Activated CD8-positive, alpha-beta T cell treated with anti-CD3 and anti-CD28 coated beads for 36 hours (primary cell): Measurements from ENCODE around the gene ATG4D. TPM values are rescaled to one million over a fixed set of nuclear protein-coding genes. Genes with fewer than 3 reads are reported as not detected.
"Not testable (repeated sequence)": the region's sequence is repeated elsewhere in the genome, so short reads cannot be mapped to it uniquely, and the experiment has no call there.

Experiments
- ATAC-seq: fragments of 200-7000 bp; cut with Tn5 transposase; one replicate; pipeline ENCODE4 v1.10.0; 2021; ENCODE audit warnings: mild to moderate bottlenecking, moderate library complexity
- CTCF ChIA-PET: fragments of 350-600 bp; sonication (Branson Sonifier 250); formaldehyde crosslinking; loops from one replicate; lab custom pipeline; 2021; ENCODE audit warnings: antibody characterized with exemption; lab: Charles Lee
- POLR2A ChIA-PET: fragments of 350-600 bp; sonication (Branson Sonifier 250); formaldehyde crosslinking; loops from one replicate; lab custom pipeline; 2021; ENCODE audit warnings: antibody characterized with exemption; lab: Charles Lee
- DNase-seq: peaks from one replicate; pipeline ENCODE4 v3.0.0-alpha.2; 2020
- H3K27ac Mint-ChIP-seq: one replicate; pipeline ENCODE4 v1.8.0; 2021; ENCODE audit warnings: mild to moderate bottlenecking, mixed read lengths
- H3K27me3 Mint-ChIP-seq: one replicate; pipeline ENCODE4 v1.8.0; 2021; ENCODE audit warnings: mixed read lengths
- H3K36me3 Mint-ChIP-seq: one replicate; pipeline ENCODE4 v1.8.0; 2021; ENCODE audit warnings: low read depth, mixed read lengths
- H3K4me1 Mint-ChIP-seq: one replicate; pipeline ENCODE4 v1.8.0; 2021; ENCODE audit warnings: low read depth, mixed read lengths
- H3K4me3 Mint-ChIP-seq: one replicate; pipeline ENCODE4 v1.8.0; 2021; ENCODE audit warnings: mild to moderate bottlenecking, moderate library complexity, mixed read lengths
- H3K9me3 Mint-ChIP-seq: one replicate; pipeline ENCODE4 v1.8.0; 2021; ENCODE audit warnings: mixed read lengths
- CTCF ChIP-seq: fragments of 200-600 bp; IDR thresholded peaks from one replicate; pipeline ENCODE4 v1.8.0; 2022; ENCODE audit warnings: antibody characterized with exemption, mild to moderate bottlenecking
- intact Hi-C: fragments of 100-400 bp; cut with micrococcal nuclease; formaldehyde crosslinking; loops from one replicate; pipeline ENCODE4 v1.10.0; 2022
- total RNA-seq, 2 experiments: library from RNA; stranded (reverse); gene quantifications; one replicate each; pipeline ENCODE4 v1.2.3, GENCODE V29; 2021

Gene ATG4D
- total RNA-seq, 2 experiments from 2014 or later = 21.7 to 22.5 TPM

GRCh38 chr19:10567656-10568055 lies 24.0 kb downstream of the ATG4D start:
- H3K36me3 Mint-ChIP-seq = peaks cover 28% of the 10 kb centered on the region
- no peaks in the 10 kb centered on the region for H3K27me3 Mint-ChIP-seq
- CTCF ChIA-PET = interaction anchor here (0.8 to 9.2 kb wide), 8 partner anchors 11 to 149 kb away, joined by 3 to 71 read pairs (median 6); partner anchors contain the start of gene QTRT1
- TF ChIP-seq CTCF = no peak
- H3K9me3 Mint-ChIP-seq = no peaks in the 10 kb centered on the region
- DNase-seq (peak; percentile 45), ATAC-seq (no peak)
- peaks cover 32% of the 10 kb centered on the region for H3K4me1 Mint-ChIP-seq
- peak overlapping the region; percentile 92 for H3K27ac Mint-ChIP-seq
- peak overlapping the region; percentile 86 for H3K4me3 Mint-ChIP-seq
- intact Hi-C loops = loop anchor here (5.0 kb wide), 1 partner anchor 60 kb away; no protein-coding TSS in a partner anchor
- POLR2A ChIA-PET = interaction anchor here (0.8 to 10.6 kb wide), 16 partner anchors 9 to 134 kb away, joined by 3 to 104 read pairs (median 5); partner anchors contain the start of genes KEAP1, QTRT1 and S1PR5

GRCh38 chr19:10568062-10568825 lies 24.5 kb downstream of the ATG4D start:
- Mint-ChIP-seq H3K27me3 (no peaks in the 10 kb centered on the region), H3K27ac (peak overlapping the region; percentile 92), H3K9me3 (no peaks in the 10 kb centered on the region), H3K4me1 (peaks cover 31% of the 10 kb centered on the region), H3K4me3 (peak overlapping the region; percentile 86), H3K36me3 (peaks cover 26% of the 10 kb centered on the region)
- TF ChIP-seq CTCF = no peak
- intact Hi-C loops = loop anchor here (5.0 kb wide), 1 partner anchor 61 kb away; no protein-coding TSS in a partner anchor
- ChIA-PET CTCF (interaction anchor here (1.0 to 9.2 kb wide), 8 partner anchors 12 to 134 kb away, joined by 3 to 71 read pairs (median 16); partner anchors contain the start of gene QTRT1), POLR2A (interaction anchor here (0.9 to 10.6 kb wide), 15 partner anchors 9 to 134 kb away, joined by 3 to 104 read pairs (median 6); partner anchors contain the start of genes KEAP1 and QTRT1)
- ATAC-seq (peak; percentile 19), DNase-seq (peak; percentile 81)

- Mint-ChIP-seq H3K27ac (peak within 1 kb of the TSS; percentile 97), H3K4me1 (peaks cover 31% of the 10 kb centered on the region), H3K27me3 (no peaks in the 10 kb centered on the region), H3K9me3 (no peaks in the 10 kb centered on the region), H3K36me3 (peaks cover 26% of the 10 kb centered on the region), H3K4me3 (peak within 1 kb of the TSS; percentile 86)
- peak; percentile 100 for DNase-seq
- ChIA-PET POLR2A (interaction anchor here (0.9 to 10.6 kb wide), 10 partner anchors 12 to 164 kb away, joined by 3 to 104 read pairs (median 3); partner anchors contain the start of genes KEAP1 and S1PR5), CTCF (interaction anchor here (0.6 to 9.2 kb wide), 12 partner anchors 12 to 152 kb away, joined by 3 to 71 read pairs (median 6); no protein-coding TSS in a partner anchor)
- intact Hi-C loops = loop anchor here (5.0 kb wide), 1 partner anchor 62 kb away; no protein-coding TSS in a partner anchor
- ATAC-seq = peak; percentile 67
- TF ChIP-seq CTCF = no peak
Measured at GRCh38 chr19:10568826-10569651, 25.3 kb downstream of the ATG4D start, which contains the start of gene CDKN2D. Gene CDKN2D, minus strand, starts transcription at chr19:10568979. Its CDS starts 326 bp downstream, at chr19:10568653.

GRCh38 chr19:10573793-10574192 lies 30.1 kb downstream of the ATG4D start:
- H3K4me1 Mint-ChIP-seq = peaks cover 11% of the 10 kb centered on the region
- ATAC-seq, H3K4me3 Mint-ChIP-seq, DNase-seq, intact Hi-C loops, POLR2A ChIA-PET, H3K36me3 Mint-ChIP-seq, H3K9me3 Mint-ChIP-seq, H3K27ac Mint-ChIP-seq, H3K27me3 Mint-ChIP-seq: not testable (repeated sequence)
- CTCF ChIA-PET = interaction anchor here (1.3 to 9.2 kb wide), 5 partner anchors 32 to 127 kb away, joined by 3 to 71 read pairs (median 24); partner anchors contain the start of gene QTRT1

- ChIA-PET CTCF (interaction anchor here (0.6 to 9.2 kb wide), 4 partner anchors 20 to 126 kb away, joined by 3 to 71 read pairs (median 14); partner anchors contain the start of gene QTRT1), POLR2A (no interaction called here)
- H3K27ac Mint-ChIP-seq = no peak overlapping the region
- intact Hi-C loops = no loop called here
- no peak overlapping the region for H3K4me3 Mint-ChIP-seq
- H3K36me3 Mint-ChIP-seq = no peaks in the 10 kb centered on the region
- no peaks in the 10 kb centered on the region for H3K9me3 Mint-ChIP-seq
- no peak for TF ChIP-seq CTCF
- no peak for DNase-seq
- no peaks in the 10 kb centered on the region for H3K27me3 Mint-ChIP-seq
- peaks cover 7% of the 10 kb centered on the region for H3K4me1 Mint-ChIP-seq
- ATAC-seq = no peak
Measured at GRCh38 chr19:10574462-10574861, 30.8 kb downstream of the ATG4D start.
